Measurements from ENCODE around the gene WBP4.
"Not testable (repeated sequence)": the region's sequence is repeated elsewhere in the genome, so short reads cannot be mapped to it uniquely, and the experiment has no call there.

Gene WBP4

DNA sequence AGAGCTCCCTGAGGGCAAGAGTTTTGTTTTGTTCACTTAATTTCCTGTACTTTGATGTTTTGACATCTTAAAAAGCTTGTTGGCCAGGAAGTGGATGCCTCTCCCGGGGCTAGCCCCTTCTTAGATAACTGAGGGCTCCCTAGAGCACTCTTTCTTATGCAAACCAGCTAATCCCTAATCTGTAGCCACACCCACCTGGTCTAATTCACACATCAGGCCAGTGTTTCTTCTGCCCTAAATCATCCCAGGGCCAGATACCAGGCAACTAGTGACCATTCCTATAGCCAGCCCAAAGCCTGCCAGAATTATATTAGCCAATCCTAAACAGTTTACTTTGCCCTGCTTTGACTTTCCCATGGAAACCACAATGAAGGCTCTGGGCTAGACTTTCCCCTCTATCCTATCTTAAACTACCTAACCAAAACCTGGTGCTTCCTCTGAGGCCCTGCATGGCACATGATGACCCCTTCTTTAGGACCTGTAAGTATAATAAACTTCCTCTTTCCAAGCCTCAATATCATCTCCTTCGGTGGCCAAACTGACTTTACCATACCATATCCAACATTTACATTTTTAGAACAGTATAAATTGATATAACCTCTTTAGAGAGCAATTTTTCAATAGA lies 24.8 kb downstream of the WBP4 start:
- peaks cover 29% of the 10 kb centered on the region for H3K36me3 ChIP-seq (ENCODE audit: control insufficient read depth, insufficient read depth, low read length)
- H3K27ac ChIP-seq (ENCODE audit: low read depth, low read length, severe bottlenecking) = no peak overlapping the region
- no peak overlapping the region for H3K4me3 ChIP-seq (ENCODE audit: extremely low read depth, insufficient read depth, low read length, poor library complexity, severe bottlenecking)
- 48 to 61% methylated on average over 2 of the region's 2 CpGs for WGBS, 2 experiments (ENCODE audit: insufficient coverage in 2 of 2)
- no peaks in the 10 kb centered on the region for H3K4me1 ChIP-seq (ENCODE audit: control insufficient read depth, insufficient read depth, low read length, poor library complexity, severe bottlenecking)
- H3K9me3 ChIP-seq (ENCODE audit: control insufficient read depth, low read length) = no peaks in the 10 kb centered on the region

DNA sequence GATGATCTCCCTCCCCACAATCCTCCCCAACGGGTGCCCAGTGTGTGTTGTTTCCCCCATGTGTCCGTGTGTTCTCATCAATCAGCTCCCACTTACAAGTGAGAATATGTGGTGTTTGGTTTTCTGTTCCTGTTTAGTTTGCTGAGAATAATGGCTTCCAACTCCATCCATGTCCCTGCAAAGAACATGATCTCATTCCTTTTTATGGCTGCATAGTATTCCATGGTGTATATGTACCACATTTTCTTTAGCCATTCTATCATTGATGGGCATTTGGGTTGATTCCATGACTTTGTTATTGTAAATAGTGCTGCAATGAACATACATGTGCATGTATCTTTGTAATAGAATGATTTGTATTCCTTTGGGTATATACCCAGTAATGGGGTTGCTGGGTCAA lies 34.4 kb downstream of the WBP4 start:
- H3K9me3 ChIP-seq (ENCODE audit: control insufficient read depth, low read length); H3K36me3 ChIP-seq (ENCODE audit: control insufficient read depth, insufficient read depth, low read length); H3K4me1 ChIP-seq (ENCODE audit: control insufficient read depth, insufficient read depth, low read length, poor library complexity, severe bottlenecking); H3K27ac ChIP-seq (ENCODE audit: low read depth, low read length, severe bottlenecking); H3K4me3 ChIP-seq (ENCODE audit: extremely low read depth, insufficient read depth, low read length, poor library complexity, severe bottlenecking): not testable (repeated sequence)
- no CpG with 5 or more reads among the region's 2 CpGs for WGBS, 2 experiments (ENCODE audit: insufficient coverage in 2 of 2)

DNA sequence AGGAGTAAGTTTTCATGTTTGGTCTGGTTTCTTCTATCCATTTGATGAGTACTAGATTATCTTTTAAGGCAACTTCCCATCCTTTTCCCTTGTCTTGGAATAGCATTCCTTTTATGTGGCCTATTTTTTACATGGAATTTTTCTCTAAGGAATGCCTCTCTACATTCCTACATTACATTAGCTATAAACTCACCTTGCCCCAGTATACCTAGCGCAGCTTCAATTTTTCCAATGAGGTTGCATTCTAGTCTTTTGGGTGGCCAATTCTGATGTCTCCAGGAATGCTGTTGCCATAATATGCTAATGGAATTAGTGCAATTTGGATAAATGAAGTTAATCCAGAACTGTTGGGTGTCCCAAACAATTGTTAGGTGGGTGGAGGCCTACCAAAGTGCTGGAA lies 37.5 kb downstream of the WBP4 start:
- no peaks in the 10 kb centered on the region for H3K9me3 ChIP-seq (ENCODE audit: control insufficient read depth, low read length)
- H3K36me3 ChIP-seq (ENCODE audit: control insufficient read depth, insufficient read depth, low read length) = no peaks in the 10 kb centered on the region
- 100% methylated on average over 1 of the region's 1 CpG; no CpG with 5 or more reads in 1 of the 2 experiments for WGBS, 2 experiments (ENCODE audit: insufficient coverage in 2 of 2)
- no peak overlapping the region for H3K4me3 ChIP-seq (ENCODE audit: extremely low read depth, insufficient read depth, low read length, poor library complexity, severe bottlenecking)
- H3K4me1 ChIP-seq (ENCODE audit: control insufficient read depth, insufficient read depth, low read length, poor library complexity, severe bottlenecking) = no peaks in the 10 kb centered on the region
- H3K27ac ChIP-seq (ENCODE audit: low read depth, low read length, severe bottlenecking) = no peak overlapping the region

DNA sequence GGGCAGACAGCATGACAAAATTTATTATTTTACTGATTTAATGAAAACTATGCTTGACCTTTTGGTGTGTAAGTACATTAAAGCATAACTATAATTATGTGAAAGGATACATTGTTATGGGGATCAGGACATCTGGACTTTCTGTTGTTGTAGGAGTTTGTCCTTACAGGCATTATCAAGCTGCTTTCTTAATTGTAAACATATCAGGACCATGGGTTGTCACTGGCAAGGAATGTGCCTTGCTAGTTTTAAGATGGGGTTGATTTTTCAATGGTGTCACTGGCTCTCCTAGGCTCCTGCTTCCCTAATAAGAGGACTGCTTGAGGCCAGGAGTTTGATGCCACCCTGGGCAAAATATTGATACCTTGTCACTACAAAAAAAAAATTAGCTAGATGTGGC lies 38.7 kb downstream of the WBP4 start:
- Histone ChIP-seq H3K4me3 (ENCODE audit: extremely low read depth, insufficient read depth, low read length, poor library complexity, severe bottlenecking) (no peak overlapping the region), H3K27ac (ENCODE audit: low read depth, low read length, severe bottlenecking) (no peak overlapping the region), H3K9me3 (ENCODE audit: control insufficient read depth, low read length) (no peaks in the 10 kb centered on the region), H3K4me1 (ENCODE audit: control insufficient read depth, insufficient read depth, low read length, poor library complexity, severe bottlenecking) (no peaks in the 10 kb centered on the region), H3K36me3 (ENCODE audit: control insufficient read depth, insufficient read depth, low read length) (no peaks in the 10 kb centered on the region)

DNA sequence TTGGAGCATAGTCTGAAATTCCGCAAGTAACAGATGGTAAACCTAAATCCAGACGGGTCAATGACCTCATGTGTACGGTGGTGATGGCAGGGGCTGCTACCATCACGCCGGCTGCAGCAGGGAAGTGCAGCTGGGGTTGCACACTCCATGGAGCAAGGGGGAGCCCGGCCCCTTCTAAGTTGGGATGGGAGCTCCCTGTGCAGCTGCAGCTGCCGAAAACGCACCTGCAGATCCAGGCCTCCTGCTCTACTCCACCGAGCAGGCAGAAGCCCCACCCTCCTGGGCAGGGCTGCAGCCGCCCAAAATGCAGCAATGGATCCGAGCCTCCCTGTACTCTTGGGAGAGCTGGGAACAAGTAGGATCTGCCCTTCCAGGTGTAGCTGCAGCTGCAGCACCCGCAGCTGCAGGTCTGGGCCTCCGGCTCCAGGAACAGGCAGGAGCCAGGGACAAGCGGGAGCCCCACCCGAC lies 45.8 kb downstream of the WBP4 start:
- 89 to 95% methylated on average over 8 to 11 of the region's 15 CpGs for WGBS, 2 experiments (ENCODE audit: insufficient coverage in 2 of 2)
- H3K27ac ChIP-seq (ENCODE audit: low read depth, low read length, severe bottlenecking) = no peak overlapping the region
- no peaks in the 10 kb centered on the region for H3K4me1 ChIP-seq (ENCODE audit: control insufficient read depth, insufficient read depth, low read length, poor library complexity, severe bottlenecking)
- no peaks in the 10 kb centered on the region for H3K9me3 ChIP-seq (ENCODE audit: control insufficient read depth, low read length)
- no peak overlapping the region for H3K4me3 ChIP-seq (ENCODE audit: extremely low read depth, insufficient read depth, low read length, poor library complexity, severe bottlenecking)
- H3K36me3 ChIP-seq (ENCODE audit: control insufficient read depth, insufficient read depth, low read length) = no peaks in the 10 kb centered on the region

DNA sequence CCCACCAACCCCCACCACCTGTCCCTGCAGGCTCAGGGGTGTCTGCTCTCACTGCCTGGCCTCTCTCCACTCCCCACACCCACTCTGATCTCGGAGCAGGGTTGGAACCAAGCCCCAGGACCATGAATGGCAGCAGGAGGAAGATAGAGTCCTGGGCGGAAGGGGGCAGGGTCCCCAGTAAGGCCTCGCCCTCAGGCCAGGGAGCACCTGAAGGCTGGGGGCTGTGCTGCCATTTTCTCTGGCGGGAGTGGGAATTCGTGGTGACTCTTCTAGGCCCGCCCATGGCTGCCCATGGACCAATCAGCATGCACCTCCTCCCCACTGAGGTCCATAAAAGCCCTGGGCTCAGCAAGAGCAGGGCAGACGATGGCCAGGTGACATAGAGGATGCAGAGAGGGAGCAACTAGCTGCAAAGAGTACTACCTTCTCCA lies 46.3 kb downstream of the WBP4 start:
- 79 to 85% methylated on average over 4 to 6 of the region's 7 CpGs for WGBS, 2 experiments (ENCODE audit: insufficient coverage in 2 of 2)
- no peak overlapping the region for H3K27ac ChIP-seq (ENCODE audit: low read depth, low read length, severe bottlenecking)
- H3K36me3 ChIP-seq (ENCODE audit: control insufficient read depth, insufficient read depth, low read length) = no peaks in the 10 kb centered on the region
- H3K4me3 ChIP-seq (ENCODE audit: extremely low read depth, insufficient read depth, low read length, poor library complexity, severe bottlenecking) = no peak overlapping the region
- no peaks in the 10 kb centered on the region for H3K9me3 ChIP-seq (ENCODE audit: control insufficient read depth, low read length)
- H3K4me1 ChIP-seq (ENCODE audit: control insufficient read depth, insufficient read depth, low read length, poor library complexity, severe bottlenecking) = no peaks in the 10 kb centered on the region

DNA sequence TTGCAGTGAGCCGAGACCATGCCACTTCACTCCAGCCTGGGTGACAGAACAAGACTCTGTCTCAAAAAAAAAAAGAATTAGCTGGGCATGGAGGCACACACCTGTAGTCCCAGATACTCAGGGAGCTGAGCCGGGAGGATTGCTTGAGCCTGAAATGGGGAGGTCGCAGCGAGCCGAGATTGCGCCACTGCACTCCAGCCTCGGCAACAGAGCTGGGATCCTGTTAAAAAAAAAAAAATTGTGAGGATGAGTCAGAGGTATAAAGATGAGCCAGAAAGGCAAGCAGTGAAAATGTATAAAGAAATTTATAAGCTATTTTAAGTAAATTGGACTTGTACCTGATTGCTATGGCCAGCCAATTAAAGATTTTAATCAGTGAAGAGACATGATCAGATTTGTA lies 50.1 kb downstream of the WBP4 start:
- H3K4me1 ChIP-seq (ENCODE audit: control insufficient read depth, insufficient read depth, low read length, poor library complexity, severe bottlenecking) = no peaks in the 10 kb centered on the region
- H3K36me3 ChIP-seq (ENCODE audit: control insufficient read depth, insufficient read depth, low read length) = no peaks in the 10 kb centered on the region
- WGBS, 2 experiments (ENCODE audit: insufficient coverage in 2 of 2) = 88 to 93% methylated on average over 7 of the region's 7 CpGs
- no peaks in the 10 kb centered on the region for H3K9me3 ChIP-seq (ENCODE audit: control insufficient read depth, low read length)
- H3K27ac ChIP-seq (ENCODE audit: low read depth, low read length, severe bottlenecking) = no peak overlapping the region
- H3K4me3 ChIP-seq (ENCODE audit: extremely low read depth, insufficient read depth, low read length, poor library complexity, severe bottlenecking) = no peak overlapping the region

DNA sequence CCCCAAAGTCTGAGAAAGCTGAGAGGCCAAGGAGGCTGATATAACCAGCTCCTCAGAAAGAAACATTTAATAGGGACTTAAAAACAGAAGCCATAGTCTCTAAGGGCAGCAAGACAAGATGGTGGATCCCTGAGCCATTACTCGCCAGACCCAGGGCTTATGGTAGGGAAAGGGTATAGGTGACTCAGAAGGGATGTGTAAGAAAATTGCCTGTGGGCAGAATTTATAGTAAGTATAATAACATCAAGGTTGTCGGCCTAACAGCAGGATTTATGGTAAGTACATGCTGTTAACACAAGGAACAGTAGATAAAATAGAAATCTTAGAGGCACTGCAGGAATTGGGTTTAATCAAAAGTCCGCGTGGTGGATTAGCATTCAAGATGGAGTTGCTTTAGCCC lies 56.6 kb downstream of the WBP4 start:
- no peak overlapping the region for H3K4me3 ChIP-seq (ENCODE audit: extremely low read depth, insufficient read depth, low read length, poor library complexity, severe bottlenecking)
- H3K9me3 ChIP-seq (ENCODE audit: control insufficient read depth, low read length) = no peaks in the 10 kb centered on the region
- H3K4me1 ChIP-seq (ENCODE audit: control insufficient read depth, insufficient read depth, low read length, poor library complexity, severe bottlenecking) = no peaks in the 10 kb centered on the region
- H3K27ac ChIP-seq (ENCODE audit: low read depth, low read length, severe bottlenecking) = no peak overlapping the region
- H3K36me3 ChIP-seq (ENCODE audit: control insufficient read depth, insufficient read depth, low read length) = no peaks in the 10 kb centered on the region
- WGBS, 2 experiments (ENCODE audit: insufficient coverage in 2 of 2) = 88 to 91% methylated on average over 2 to 4 of the region's 4 CpGs

DNA sequence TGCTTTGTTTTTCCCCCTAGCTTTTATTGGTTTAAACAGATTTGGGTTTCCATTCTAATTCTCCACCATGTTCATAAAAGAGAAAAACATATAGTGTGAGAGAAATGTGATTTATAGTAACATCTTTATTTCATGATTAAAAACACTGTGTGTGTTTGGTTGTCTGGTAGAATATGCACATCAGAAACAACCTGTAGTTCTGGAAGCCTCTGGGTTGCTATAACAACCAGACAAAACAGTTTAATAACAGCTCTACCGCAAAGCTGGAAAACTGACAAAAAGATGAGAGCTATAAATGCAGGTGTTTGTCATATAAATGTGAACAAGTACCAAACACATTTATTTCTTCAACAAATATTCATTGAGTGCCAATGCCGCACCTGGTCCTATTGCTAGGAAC lies 61.5 kb downstream of the WBP4 start:
- 100% methylated on average over 1 of the region's 2 CpGs; no CpG with 5 or more reads in 1 of the 2 experiments for WGBS, 2 experiments (ENCODE audit: insufficient coverage in 2 of 2)
- no peaks in the 10 kb centered on the region for H3K36me3 ChIP-seq (ENCODE audit: control insufficient read depth, insufficient read depth, low read length)
- no peaks in the 10 kb centered on the region for H3K4me1 ChIP-seq (ENCODE audit: control insufficient read depth, insufficient read depth, low read length, poor library complexity, severe bottlenecking)
- H3K4me3 ChIP-seq (ENCODE audit: extremely low read depth, insufficient read depth, low read length, poor library complexity, severe bottlenecking) = no peak overlapping the region
- H3K9me3 ChIP-seq (ENCODE audit: control insufficient read depth, low read length) = no peaks in the 10 kb centered on the region
- H3K27ac ChIP-seq (ENCODE audit: low read depth, low read length, severe bottlenecking) = no peak overlapping the region

DNA sequence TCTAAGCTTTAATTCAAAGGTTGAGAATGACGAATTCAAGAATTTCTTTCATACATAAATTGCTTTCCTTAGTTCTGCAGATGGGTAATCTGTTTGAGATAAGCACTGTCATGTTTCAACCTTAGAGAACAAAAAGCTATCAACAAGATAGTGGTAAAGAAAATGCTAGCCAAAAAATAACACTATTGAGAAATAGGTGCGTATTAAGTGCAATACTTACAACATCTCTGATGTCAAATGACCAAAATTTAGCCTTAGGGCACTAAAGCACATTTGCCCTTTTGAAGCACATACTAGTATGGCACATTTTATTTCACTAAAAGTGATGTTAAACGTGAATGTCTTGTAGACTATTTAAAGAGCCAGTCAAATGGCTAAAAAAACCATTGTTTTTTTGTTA lies 66.4 kb downstream of the WBP4 start:
- no peaks in the 10 kb centered on the region for H3K4me1 ChIP-seq (ENCODE audit: control insufficient read depth, insufficient read depth, low read length, poor library complexity, severe bottlenecking)
- WGBS, 2 experiments (ENCODE audit: insufficient coverage in 2 of 2) = 86% methylated on average over 1 of the region's 3 CpGs; no CpG with 5 or more reads in 1 of the 2 experiments
- H3K4me3 ChIP-seq (ENCODE audit: extremely low read depth, insufficient read depth, low read length, poor library complexity, severe bottlenecking) = no peak overlapping the region
- H3K9me3 ChIP-seq (ENCODE audit: control insufficient read depth, low read length) = no peaks in the 10 kb centered on the region
- peaks cover 4% of the 10 kb centered on the region for H3K36me3 ChIP-seq (ENCODE audit: control insufficient read depth, insufficient read depth, low read length)
- no peak overlapping the region for H3K27ac ChIP-seq (ENCODE audit: low read depth, low read length, severe bottlenecking)

DNA sequence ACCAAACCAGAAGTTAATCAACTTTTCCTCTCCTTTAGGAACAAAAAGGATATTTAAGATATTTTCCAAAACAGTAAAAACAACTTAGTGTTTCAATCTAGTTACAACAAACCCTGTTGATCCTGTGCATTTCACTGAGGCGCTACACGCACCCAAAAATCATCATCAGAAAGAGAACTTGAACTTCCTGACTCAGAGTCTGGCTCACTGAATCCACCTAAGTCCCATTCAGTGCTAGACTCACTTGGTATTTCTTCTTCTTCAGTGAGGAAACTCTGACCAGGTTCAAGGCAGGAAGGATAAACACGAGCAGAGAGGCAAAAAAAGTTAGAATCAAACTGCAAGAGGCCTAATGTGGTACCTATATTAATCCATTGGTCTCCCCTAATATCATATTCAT lies 69.0 kb downstream of the WBP4 start:
- Histone ChIP-seq H3K4me1 (ENCODE audit: control insufficient read depth, insufficient read depth, low read length, poor library complexity, severe bottlenecking) (peaks cover 8% of the 10 kb centered on the region), H3K27ac (ENCODE audit: low read depth, low read length, severe bottlenecking) (no peak overlapping the region), H3K9me3 (ENCODE audit: control insufficient read depth, low read length) (no peaks in the 10 kb centered on the region), H3K4me3 (ENCODE audit: extremely low read depth, insufficient read depth, low read length, poor library complexity, severe bottlenecking) (no peak overlapping the region), H3K36me3 (ENCODE audit: control insufficient read depth, insufficient read depth, low read length) (peaks cover 4% of the 10 kb centered on the region)
- WGBS, 2 experiments (ENCODE audit: insufficient coverage in 2 of 2) = 88 to 100% methylated on average over 2 to 3 of the region's 3 CpGs

Measured in mesodermal cell (in vitro differentiated cells).